ENCODE data around the gene RNF181. TPM values are rescaled to one million over a fixed set of nuclear protein-coding genes. Genes with fewer than 3 reads are reported as not detected.

The RNF181 gene
- total and polyA plus RNA-seq, 2 of the 8 experiments (the other 6 are each of a cell fraction or from before 2014, with no cell fraction given), result 97.2 to 514 TPM

DNA sequence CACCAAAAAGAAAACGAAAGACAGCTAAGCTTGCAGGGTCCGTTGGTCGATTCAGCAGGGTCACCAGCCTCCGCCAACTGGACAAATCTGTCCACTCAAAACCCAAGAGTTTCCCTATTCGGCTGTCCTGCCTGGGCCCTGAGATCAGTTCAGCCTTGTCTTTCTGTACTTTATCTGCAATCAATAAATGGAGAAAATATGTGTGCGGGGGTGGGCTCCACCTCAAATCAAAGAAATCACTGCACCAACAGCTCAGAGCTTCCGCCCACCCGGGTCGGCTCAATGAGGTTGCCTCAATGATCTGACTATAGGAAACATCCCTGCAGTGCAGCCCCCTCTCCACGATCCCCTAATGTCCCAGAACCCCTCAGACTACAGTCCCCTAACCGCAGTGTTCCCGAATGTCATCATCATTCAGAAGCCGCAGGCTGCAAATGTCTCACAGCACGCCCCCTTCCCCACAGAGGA lies 34.7 kb upstream of the RNF181 start (continued):
- TF ChIP-seq, protein P1, sequence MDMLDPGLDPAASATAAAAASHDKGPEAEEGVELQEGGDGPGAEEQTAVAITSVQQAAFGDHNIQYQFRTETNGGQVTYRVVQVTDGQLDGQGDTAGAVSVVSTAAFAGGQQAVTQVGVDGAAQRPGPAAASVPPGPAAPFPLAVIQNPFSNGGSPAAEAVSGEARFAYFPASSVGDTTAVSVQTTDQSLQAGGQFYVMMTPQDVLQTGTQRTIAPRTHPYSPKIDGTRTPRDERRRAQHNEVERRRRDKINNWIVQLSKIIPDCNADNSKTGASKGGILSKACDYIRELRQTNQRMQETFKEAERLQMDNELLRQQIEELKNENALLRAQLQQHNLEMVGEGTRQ (IDR thresholded peaks at IDR 0.05; ENCODE audit: low read length), result no peak
- TF ChIP-seq, protein P2, sequence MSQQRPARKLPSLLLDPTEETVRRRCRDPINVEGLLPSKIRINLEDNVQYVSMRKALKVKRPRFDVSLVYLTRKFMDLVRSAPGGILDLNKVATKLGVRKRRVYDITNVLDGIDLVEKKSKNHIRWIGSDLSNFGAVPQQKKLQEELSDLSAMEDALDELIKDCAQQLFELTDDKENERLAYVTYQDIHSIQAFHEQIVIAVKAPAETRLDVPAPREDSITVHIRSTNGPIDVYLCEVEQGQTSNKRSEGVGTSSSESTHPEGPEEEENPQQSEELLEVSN (IDR thresholded peaks at IDR 0.05), result no peak
- TF ChIP-seq EGR1 (IDR thresholded peaks at IDR 0.05; ENCODE audit: borderline replicate concordance, low read depth, low read length), result no peak
- no peak for TF ChIP-seq JUN (IDR thresholded peaks at IDR 0.05; ENCODE audit: low read depth, low read length)
- TF ChIP-seq BCL11A (IDR thresholded peaks at IDR 0.05; ENCODE audit: low read depth in 2 of 2, low read length in 2 of 2), result no peak
- TF ChIP-seq RAD21 (IDR thresholded peaks at IDR 0.05 in 1 of 2, conservative IDR thresholded peaks at IDR 0.05 in 1 of 2; ENCODE audit: low read depth in 2 of 2, low read length in 2 of 2), result no peak

Measured in H1 (cell line).